ENCODE measurements around the gene WDR86. TPM values are rescaled to one million over a fixed set of nuclear protein-coding genes. Genes with fewer than 3 reads are reported as not detected.
A peak's percentile ranks its signal among the peaks of the same experiment; 100 is the strongest.

The WDR86 gene
- total RNA-seq, 1 donor from 2014 or later: 19.4 TPM

DNA sequence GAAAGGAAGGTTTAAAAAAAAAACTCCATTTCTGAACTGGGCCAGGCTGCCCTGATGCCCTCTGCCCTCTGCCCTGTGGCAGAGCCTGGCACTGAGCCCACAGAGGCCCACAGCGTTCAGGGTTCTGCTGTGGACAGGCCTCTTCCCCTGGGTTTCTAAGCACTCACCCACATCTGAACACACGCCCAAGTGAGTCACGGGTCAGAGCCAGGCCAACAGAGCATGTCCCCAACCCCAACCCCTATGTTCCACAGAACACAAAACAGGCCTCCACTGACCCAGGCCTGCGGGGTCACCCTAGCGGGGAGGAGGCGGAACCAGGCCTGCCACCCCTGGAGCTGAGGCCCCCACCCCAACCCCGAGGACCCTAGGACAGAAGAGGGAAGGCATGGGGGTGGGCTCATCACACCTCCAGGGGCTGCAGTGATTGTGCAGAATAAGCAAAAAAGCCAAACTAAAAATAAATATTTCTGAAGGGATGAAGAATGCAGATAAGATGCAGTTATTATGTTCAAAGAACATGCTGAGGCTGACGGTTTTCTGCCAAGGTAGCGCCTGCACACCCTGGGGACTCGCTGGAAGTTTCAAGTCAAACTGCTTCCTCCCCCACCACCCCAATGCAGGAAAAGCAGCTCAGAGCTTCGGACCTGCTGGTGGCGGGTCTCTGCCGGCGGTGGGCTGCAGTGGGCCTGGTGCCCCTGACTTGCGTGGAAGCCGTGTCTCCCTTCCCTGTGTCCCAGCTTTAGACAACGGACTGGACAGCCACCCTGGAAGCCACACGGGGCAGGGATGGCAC is 5.4 kb downstream of the WDR86 start:
- H3K27ac ChIP-seq: peak overlapping the region; percentile 39
- intact Hi-C loops (cut with DNase I): no loop called here
- no peaks in the 10 kb centered on the region for H3K9me3 ChIP-seq
- DNase-seq (ENCODE audit: extremely low spot score in 2 of 2): no peak
- peak in 1 of 2 donors; percentile 23 for TF ChIP-seq POLR2AphosphoS5 (IDR thresholded peaks at IDR 0.05; ENCODE audit: insufficient read depth in 1 of 2, low read depth in 1 of 2)
- TF ChIP-seq, protein P1, sequence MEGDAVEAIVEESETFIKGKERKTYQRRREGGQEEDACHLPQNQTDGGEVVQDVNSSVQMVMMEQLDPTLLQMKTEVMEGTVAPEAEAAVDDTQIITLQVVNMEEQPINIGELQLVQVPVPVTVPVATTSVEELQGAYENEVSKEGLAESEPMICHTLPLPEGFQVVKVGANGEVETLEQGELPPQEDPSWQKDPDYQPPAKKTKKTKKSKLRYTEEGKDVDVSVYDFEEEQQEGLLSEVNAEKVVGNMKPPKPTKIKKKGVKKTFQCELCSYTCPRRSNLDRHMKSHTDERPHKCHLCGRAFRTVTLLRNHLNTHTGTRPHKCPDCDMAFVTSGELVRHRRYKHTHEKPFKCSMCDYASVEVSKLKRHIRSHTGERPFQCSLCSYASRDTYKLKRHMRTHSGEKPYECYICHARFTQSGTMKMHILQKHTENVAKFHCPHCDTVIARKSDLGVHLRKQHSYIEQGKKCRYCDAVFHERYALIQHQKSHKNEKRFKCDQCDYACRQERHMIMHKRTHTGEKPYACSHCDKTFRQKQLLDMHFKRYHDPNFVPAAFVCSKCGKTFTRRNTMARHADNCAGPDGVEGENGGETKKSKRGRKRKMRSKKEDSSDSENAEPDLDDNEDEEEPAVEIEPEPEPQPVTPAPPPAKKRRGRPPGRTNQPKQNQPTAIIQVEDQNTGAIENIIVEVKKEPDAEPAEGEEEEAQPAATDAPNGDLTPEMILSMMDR (IDR thresholded peaks at IDR 0.05): no peak
- no peak for TF ChIP-seq POLR2A (IDR thresholded peaks at IDR 0.05)
- H3K27me3 ChIP-seq: no peaks in the 10 kb centered on the region
- H3K4me3 ChIP-seq: no peak overlapping the region
- H3K4me1 ChIP-seq: peaks cover 21% of the 10 kb centered on the region
- no peaks in the 10 kb centered on the region for H3K36me3 ChIP-seq

DNA sequence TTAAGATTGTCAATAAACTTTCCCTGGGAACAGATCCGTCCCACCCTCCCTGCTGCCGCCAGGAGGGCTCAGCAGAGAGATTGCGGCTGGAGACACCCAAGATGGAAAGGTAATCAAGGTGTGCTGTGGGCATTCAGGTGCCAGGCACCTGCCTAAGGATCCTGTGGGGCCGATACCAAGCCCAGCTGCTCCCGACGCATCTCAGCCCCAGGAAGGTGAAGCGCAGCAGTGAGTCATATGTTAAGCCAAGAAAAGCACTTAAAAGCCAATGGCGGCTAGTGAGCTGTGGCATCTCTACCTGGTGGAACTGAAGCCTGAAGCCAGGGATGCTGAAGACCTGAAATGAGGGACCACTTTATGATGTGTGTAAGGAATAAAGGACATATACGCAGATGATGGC is 6.1 kb downstream of the WDR86 start:
- DNase-seq (ENCODE audit: extremely low spot score in 2 of 2): no peak
- intact Hi-C loops (cut with DNase I): no loop called here
- TF ChIP-seq POLR2AphosphoS5 (IDR thresholded peaks at IDR 0.05; ENCODE audit: insufficient read depth in 1 of 2, low read depth in 1 of 2) (no peak), POLR2A (IDR thresholded peaks at IDR 0.05) (no peak)
- TF ChIP-seq, protein P1 (IDR thresholded peaks at IDR 0.05): no peak
- no peaks in the 10 kb centered on the region for H3K27me3 ChIP-seq
- no peaks in the 10 kb centered on the region for H3K9me3 ChIP-seq
- no peaks in the 10 kb centered on the region for H3K36me3 ChIP-seq
- H3K4me3 ChIP-seq: no peak overlapping the region
- H3K27ac ChIP-seq: peak overlapping the region; percentile 39
- H3K4me1 ChIP-seq: peaks cover 15% of the 10 kb centered on the region

GRCh38 chr7:151402029-151402835 is 7.6 kb downstream of the WDR86 start:
- TF ChIP-seq POLR2AphosphoS5 (IDR thresholded peaks at IDR 0.05; ENCODE audit: insufficient read depth in 1 of 2, low read depth in 1 of 2): no peak
- no peak for TF ChIP-seq POLR2A (IDR thresholded peaks at IDR 0.05)
- TF ChIP-seq, protein P1 (IDR thresholded peaks at IDR 0.05): no peak
- intact Hi-C loops (cut with DNase I): no loop called here
- no peak for DNase-seq (ENCODE audit: extremely low spot score in 2 of 2)
- H3K9me3 ChIP-seq: no peaks in the 10 kb centered on the region
- no peak overlapping the region for H3K4me3 ChIP-seq
- no peaks in the 10 kb centered on the region for H3K27me3 ChIP-seq
- H3K27ac ChIP-seq: no peak overlapping the region
- peaks cover 15% of the 10 kb centered on the region for H3K4me1 ChIP-seq
- H3K36me3 ChIP-seq: no peaks in the 10 kb centered on the region

- no peaks in the 10 kb centered on the region for H3K9me3 ChIP-seq
- no peaks in the 10 kb centered on the region for H3K36me3 ChIP-seq
- no peak for DNase-seq (ENCODE audit: extremely low spot score in 2 of 2)
- H3K27ac ChIP-seq: no peak overlapping the region
- H3K4me3 ChIP-seq: no peak overlapping the region
- no peak for TF ChIP-seq POLR2A (IDR thresholded peaks at IDR 0.05)
- peaks cover 15% of the 10 kb centered on the region for H3K4me1 ChIP-seq
- no peaks in the 10 kb centered on the region for H3K27me3 ChIP-seq
- intact Hi-C loops (cut with DNase I): no loop called here
Measured at GRCh38 chr7:151400626-151401315, 9.1 kb downstream of the WDR86 start.

DNA sequence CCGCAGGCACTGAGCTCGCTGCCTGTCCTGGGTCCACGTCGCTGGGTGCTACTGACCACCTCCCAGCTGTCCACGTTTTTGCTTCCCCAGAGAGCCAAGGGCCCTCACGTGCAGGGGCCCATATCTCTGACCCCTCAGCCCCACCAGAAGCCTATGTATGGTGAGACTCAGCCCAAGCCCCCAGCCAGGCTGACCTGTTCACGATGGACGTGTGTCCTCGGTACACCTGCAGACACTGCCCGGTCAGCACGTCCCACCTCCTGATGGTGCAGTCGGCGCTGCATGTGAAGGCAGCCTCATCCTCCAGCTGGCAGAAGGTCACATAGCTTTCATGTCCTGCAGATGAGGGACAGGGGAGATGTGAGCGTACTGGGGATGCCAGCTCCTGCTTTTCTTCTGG is 9.9 kb downstream of the WDR86 start:
- no peak for DNase-seq (ENCODE audit: extremely low spot score in 2 of 2)
- Histone ChIP-seq H3K27me3 (no peaks in the 10 kb centered on the region), H3K27ac (no peak overlapping the region), H3K9me3 (no peaks in the 10 kb centered on the region), H3K4me3 (no peak overlapping the region), H3K36me3 (no peaks in the 10 kb centered on the region), H3K4me1 (peaks cover 15% of the 10 kb centered on the region)
- intact Hi-C loops (cut with DNase I): no loop called here
- TF ChIP-seq, protein P1 (IDR thresholded peaks at IDR 0.05): no peak
- TF ChIP-seq POLR2A (IDR thresholded peaks at IDR 0.05) (no peak), POLR2AphosphoS5 (IDR thresholded peaks at IDR 0.05; ENCODE audit: insufficient read depth in 1 of 2, low read depth in 1 of 2) (no peak)

All from vagina (tissue), 2 donors.